GM19372 (cell line): ENCODE results near the gene SLC12A9.
"Not testable (repeated sequence)": the region's sequence is repeated elsewhere in the genome, so short reads cannot be mapped to it uniquely, and the experiment has no call there.

ENCODE experiments used
- ATAC-seq: cut with Tn5 transposase; IDR thresholded peaks from one replicate; pipeline ENCODE4 v1.9.1; 2021; ENCODE audit warnings: mild to moderate bottlenecking, low read depth, moderate library complexity; ENCODE audit not compliant: unreplicated experiment

Gene SLC12A9

DNA sequence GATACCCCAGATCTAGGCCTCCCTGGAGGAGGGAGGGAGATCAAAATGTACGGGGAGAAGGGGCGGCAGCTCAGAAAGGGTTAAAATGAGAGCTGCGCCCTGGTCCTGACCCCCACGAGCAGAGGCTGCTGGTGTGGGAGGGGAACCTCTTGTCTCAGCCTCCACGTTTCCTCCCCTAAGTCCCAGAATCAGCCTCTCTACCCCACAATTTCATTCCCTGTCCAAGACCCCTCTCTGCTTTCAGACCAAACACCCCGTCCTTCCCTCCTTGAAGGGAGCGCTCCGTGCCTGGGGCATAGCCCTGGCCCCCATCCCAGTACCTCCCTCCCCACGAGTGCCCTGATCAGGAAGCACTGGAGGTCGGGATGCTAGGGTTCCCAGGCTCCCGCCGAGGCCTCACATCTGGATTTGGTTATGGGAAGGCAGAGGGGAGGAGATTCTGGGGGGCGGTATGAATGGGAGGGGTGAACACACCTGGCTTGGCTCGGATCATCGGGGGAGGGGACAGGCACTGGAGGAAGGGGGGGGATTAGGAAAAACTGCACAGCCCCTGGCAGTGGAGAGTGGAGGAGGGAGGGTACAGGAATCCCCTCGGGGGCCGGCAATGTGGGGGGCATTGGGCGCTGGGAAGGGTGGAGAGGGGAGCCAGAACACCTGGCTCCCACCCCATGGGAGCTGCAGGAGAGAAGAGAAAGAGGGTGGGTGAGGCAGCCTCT, 27.9 kb upstream of the SLC12A9 start:
- no peak for ATAC-seq

DNA sequence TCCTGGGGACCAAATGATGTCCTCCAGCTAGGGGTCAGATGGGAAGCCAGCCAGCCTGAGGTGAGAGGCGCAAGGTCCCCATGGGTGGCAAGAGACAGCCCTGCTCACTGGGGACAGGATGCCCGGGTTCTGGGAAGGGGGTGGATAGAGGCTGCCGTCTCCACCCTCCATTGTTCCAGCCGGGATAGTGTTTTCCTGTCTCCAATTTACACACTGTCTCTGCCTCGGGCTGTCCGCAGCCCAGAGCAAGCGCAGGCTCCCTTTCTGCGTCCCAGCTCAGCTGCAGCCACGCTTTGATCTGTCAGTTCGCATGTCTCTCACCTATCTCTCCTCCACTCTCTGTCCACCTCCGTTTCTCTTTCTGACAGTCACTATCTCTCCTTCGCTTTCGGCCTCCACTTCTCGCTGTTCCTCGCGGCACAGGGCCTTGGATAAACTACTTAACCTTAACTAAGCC, 27.3 kb upstream of the SLC12A9 start:
- ATAC-seq: no peak

DNA sequence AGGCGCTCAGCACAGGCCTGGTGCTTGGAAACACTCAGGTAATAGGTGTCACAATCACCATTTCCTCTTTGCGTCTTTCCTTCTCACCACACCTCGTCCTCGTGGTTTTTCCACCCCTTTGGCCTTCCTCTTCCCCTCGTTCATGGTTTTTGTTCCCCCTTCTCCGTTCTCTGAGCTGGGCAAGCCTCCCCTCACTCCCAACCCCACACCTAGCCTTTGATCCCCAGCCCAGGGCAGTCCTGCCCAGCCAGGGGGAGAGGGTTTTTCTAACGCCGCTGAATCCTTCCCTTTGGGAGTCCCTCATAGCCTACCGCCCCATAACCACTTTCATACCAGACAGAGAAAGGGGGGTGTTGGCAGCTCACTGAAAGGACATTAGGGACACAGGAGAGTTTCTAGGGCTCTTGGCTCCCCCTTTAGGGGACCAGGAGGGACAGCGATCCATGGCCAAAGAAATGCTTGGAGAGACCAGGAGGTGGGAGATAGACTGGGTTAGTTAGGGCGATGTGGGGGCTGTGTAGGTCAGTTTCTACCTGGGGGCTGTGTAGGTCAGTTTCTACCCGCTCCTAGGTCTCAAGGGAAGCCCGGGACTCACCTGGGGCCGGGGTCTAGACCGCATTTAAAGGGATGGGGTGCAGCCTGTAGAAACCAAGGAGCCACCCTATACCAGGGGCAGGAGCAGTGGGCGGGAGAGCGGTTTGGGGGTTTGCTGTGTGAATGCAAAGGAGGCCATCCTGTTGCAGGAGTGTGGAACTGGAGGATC, 26.6 kb upstream of the SLC12A9 start:
- no peak for ATAC-seq

DNA sequence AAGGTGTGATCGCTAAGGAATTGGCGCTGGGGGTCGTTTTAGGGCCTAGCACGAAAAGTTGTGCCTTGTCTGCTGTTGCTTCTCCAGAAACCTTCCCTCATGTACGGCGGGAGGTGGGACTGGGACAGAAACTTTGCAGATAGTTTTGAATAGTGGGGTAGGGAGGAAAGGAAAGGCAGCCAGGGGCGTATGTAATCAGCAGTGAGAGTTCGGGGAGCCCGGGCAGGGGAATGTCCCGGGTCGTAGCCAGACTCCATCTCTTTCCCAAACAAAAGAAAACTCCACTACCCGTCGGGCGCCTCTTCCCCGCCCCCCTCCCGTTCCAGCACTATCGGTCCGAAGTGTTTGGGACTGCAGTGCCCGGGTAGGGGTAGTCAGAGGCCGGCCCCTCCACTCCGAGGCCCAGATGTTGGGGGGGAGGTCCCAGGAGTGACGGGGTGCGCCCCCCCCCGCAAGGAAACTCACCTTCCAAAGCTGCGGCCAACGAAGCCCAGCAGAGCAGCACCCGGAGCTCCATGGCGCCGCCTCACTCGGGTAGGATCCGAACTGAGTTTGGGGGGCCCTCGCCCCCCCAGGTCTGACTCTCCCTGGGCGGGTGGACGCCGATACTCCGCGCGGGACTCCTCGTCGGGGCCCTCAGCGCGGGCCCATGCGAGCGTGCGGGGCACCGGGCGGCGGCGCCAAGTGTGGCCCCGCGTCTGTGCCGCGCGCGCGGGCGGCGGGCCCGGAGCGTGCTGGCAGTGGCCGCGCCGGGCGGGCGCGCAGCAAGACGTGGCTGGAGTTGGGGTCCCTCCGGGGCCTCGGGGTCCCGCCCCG, 25.8 kb upstream of the SLC12A9 start:
- ATAC-seq: no peak

DNA sequence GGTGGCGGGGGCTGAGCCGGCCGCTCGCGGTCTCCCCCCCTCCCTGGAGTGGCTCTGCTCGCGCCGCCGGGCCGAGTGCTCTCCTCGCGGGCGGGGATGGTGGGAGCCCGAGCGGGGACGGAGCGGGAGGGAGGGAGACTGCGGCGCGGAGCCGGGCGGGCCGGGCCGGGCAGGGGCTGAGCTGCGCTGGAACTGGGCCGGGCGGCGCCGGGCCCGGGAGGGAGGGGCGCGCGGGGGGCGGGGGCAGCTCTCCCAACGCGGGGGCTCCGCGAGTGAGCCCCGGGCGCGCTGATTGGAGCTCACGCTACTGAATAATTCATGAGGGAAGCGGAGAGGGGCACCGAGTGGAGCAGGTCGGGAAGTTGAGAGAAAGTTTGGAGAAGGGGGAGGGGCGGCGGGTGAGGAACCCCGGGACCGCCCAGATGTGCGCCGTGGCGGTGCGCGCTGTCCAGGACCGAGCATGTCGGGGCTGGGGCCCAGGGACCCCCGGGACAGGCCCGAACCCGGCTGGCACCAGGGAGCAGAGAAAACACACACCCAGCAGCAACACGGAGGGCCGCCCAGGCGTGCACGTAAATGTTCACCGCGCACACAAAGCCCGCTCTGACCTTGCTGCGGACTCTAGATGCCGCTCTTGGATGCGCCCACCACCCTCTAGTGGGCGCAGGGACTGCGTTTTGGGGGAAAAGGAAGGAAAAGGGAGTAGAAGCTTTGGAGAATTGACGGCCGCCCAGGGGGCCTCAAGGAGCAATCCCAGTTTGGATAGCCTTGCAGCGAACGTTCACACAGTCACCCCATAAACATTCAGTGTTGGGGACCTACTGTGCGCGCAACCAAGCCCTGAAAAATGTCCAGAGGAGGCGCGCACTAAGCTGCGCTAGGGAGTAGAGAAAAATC, 24.9 kb upstream of the SLC12A9 start, which contains the start of gene EPHB4:
Gene EPHB4, minus strand, starts transcription at position 194 of the 897 bp plus-strand sequence. CDS start 493 bp downstream, outside the sequence.
- no peak for ATAC-seq

DNA sequence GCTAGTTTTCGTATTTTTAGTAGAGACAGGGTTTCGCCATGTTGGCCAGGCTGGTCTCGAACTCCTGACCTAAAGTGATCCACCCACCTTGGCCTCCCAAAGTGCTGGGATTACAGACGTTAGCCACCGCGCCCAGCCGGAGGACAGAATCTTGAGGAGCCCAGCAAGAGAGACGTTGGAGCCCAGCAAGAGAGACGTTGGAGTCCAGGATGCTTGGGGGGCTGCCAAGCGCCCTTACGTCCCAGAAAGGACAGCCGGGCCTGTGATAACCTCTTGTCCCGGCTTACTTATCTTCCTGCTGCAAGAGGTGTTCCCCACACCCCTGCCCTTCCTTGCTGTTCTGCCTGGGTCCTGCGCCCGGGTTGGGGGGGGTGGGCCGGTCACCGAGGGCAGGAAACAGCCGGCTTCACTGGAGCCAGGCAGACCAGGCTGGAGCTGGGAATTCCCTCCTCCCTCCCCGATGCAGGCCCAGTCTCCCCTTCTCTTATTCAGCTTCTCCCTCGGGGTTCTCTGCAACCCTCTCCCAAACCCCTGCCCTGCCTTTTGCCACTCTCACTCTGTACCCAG, 23.3 kb upstream of the SLC12A9 start:
- ATAC-seq: no peak

DNA sequence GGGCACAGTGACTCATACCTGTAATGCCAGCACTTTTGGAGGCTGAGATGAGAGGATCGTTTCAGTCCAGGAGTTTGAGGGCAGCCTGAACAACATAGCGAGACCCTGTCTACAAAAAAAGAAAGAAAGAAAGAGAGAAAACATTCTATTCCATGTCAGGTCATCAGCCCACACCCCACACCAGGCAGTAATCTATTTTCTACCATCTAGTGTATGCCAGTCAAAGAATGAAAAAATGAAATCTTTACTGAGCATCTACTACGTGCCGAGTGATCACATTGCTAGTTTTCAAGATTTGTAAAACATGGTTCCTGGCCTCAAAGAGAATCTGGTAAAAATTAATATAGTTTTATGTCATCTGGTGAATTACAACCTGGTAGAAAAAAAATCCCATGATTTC, 22.1 kb upstream of the SLC12A9 start:
- ATAC-seq: no peak

DNA sequence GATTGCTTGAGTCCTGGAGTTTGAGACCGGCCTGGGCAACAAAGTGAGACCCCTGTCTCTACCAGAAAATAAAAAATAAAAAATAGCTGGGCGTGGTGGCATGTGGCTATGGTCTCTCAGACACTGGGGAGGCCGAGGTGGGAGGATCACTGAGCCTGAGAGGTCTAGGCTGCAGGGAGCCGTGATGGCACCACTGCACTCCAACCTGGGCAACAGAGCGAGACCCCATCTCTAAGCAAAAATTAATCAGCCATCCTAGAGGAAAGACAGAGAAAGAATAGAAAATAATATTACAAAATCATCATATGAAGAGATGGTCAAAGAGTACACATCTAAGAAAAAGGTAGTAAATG, 20.3 kb upstream of the SLC12A9 start:
- no peak for ATAC-seq

DNA sequence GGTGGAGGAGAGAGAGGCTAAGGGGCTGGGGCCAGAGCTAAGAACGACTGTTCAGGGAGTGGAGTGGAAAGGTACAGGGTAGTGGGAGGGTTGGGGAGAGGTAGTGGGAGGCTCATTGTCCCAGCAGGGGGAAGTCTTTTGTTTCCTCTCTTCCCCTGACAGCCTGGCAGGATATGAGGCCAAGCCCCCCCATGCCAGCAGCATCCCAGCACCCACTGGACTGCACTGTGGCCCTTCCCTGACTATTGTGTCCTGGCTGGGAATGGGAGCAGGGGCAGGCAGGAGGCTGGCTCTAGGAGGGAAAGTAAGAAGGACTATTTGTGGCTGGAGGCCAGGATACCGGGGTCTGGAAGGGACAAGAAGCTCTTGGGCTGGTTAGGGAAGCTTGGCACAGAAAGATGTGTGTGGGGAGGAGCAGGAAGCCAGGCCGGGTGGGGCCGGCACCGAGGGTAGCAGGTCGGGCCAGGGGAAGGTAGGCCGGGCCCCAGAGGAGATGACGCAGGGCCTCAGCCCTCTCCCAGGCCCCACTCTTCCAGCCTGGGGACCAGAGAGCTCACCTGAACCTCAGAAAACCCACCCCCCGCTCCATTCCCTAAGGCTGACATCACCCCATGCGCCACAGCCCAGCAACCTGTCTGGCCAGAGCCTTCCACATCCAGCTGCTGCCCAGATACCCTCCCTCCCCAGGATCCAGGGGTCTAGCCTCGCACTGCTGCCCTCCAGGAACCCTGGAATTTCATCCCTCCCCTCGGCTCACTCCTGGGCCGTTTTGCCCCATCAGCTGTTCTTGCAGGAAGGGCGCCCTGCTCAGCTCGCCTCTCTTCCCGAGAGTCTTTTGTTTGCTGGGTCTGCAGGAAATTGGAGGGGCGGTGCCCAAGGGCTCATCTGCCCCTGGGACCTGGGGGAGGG, 16.4 kb upstream of the SLC12A9 start:
- ATAC-seq: no peak

DNA sequence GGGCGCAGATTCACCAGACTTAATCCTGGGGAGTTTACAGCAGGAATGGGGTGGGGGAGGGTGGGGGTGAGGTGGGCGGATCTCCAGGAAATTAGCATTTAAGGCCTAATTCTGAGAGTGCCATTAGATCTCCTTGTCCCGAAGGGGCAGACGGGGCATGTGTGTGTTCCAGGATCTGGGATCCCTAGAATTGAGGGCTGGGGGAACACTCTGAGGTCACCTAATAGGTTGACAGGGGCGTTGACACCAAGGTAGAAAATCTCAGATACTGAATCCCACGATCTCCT, 15.8 kb upstream of the SLC12A9 start:
- no peak for ATAC-seq

DNA sequence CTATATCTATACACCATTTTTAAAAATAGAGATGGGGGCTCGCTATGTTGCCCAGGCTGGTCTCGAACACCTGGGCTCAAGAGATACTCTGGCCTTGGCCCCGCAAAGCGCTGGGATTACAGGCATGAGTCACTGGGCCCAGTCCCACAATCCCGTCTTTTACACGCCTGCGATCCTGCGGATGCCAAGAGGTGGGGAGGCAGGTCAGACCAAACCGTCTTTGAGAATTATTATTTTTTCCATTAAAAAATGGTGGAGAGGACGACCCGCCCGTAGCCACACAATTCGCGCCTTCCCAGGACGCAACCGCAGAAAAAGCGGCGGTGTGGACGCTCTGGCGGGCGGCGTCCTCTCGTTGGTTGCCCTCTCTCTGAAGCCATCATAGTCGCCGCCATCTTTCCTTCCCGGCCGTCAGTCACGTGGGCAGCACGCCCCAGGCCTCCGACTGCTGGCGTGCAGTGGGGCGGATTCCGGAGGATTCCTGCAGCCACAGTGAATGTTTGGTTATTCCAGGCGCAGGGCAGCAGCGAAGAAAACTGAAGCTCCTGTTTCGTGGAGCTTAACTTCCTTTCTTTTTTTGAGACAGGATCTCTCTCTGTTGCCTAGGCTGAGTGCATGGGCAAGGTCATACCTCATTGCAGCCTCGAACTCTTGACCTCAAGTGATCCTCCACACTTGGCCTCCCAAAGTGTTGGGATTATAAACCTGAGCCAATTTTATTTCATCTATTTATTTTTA, 15.2 kb upstream of the SLC12A9 start:
- no peak for ATAC-seq

DNA sequence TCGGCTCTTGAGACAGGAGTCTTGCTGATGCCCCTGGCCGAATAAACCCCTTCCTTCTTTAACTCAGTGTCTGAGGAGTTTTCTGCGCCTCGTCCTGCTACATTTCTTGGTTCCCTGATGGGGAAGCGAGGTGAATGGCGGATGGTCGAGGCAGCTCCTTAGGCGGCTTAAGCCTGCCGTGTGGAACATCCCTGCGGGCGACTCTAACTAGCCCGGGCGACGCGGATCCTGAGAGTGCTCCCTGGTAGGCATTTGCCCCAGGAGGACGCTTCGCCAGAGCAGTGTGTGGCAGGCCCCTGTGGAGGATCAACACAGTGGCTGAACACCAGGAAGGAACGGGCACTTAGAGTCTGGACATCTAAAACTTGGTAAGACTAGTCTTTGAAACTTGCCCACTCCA, 13.2 kb upstream of the SLC12A9 start:
- ATAC-seq: no peak

DNA sequence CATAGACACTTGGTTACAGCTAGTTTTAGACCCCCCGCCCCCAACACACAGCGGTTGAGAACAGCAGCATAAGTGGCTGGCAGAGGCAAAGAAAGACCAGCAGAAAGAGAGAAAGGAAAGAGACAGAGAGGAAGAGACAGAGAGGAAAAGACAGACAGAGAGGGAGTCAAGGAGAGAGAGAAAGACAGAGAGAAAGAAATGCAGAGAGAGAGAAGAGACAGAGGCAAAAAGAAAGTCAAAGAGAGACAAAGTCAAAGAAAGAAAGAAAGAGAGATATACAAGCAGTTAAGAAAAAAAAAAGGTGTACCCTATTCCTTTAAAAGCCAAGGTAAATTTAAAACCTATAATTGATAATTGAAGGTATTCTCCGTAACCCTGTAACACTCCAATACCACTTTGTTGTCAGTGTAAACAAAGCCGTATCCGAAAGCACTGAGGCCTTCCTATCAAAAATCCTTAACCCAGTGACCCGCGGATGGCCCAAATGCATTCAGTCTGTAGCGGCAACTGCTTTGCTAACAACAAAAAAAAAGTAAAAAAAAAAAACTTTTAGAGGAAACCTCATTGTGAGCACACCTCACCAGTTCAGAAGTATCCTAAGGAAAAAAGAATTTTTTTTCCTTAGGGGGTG, 11.9 kb upstream of the SLC12A9 start:
- ATAC-seq: no peak

DNA sequence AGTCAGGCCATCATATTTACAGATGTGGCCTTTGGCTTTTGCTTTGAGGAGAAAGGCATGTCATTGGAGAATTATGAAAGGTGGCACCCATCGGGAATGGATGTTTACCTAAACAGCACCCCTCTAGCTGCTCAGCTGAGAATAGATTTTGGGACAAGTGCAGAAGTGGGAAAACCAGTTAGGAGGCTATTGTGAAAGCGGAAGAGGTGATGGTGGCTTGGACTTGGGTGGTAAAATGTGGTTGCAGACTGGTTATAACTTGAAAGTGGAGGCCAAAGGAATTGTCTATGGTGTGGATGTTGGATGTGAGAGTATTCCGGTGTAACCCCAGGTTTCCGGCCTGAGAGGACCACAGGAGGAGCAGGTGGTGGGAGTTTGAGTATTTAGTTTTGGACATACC, 5.2 kb upstream of the SLC12A9 start:
- ATAC-seq: no peak

DNA sequence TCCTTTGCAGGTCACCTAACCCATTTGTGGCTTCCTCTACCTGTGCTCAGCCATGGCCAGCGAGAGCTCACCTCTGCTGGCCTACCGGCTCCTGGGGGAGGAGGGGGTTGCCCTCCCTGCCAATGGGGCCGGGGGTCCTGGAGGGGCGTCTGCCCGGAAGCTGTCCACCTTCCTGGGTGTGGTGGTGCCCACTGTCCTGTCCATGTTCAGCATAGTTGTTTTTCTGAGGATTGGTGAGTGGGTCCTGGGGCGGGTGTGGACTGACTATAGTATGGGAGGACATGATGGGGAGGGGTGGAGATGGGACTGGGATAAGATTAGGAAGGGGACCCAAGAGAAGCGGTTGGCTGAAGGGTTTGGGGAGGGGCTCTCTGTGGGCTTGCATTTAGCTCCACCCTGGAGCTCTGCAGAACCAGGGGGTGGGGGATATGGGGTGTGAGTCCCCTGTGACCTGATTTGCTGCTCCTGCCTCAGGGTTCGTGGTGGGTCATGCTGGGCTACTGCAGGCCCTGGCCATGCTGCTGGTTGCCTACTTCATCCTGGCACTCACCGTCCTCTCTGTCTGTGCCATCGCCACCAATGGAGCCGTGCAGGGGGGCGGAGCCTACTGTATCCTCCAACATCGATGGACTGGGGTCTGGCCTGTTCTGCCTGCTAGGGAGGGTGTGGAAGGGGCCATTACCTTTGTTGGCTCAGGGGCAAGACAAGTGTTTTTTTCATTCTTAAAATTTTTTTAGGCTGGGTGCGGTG, 1.8 kb downstream of the SLC12A9 start:
- no peak for ATAC-seq

DNA sequence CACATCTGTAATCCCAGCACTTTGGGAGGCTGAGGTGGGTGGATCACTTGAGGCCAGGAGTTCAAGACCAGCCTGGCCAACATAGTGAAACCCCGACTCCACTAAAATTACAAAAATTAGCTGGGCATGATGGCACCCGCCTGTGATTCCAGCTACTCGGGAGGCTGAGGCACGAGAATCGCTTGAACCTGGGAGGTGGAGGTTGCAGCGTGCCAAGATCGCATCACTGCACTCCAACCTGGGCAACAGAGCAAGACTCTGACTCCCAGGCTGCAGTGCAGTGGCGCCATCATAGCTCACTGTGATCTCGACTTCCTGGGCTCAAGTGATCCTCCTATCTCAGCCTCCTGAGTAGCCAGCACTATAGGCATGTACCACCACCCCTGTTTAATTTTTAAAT, 2.4 kb downstream of the SLC12A9 start:
- not testable (repeated sequence) for ATAC-seq

DNA sequence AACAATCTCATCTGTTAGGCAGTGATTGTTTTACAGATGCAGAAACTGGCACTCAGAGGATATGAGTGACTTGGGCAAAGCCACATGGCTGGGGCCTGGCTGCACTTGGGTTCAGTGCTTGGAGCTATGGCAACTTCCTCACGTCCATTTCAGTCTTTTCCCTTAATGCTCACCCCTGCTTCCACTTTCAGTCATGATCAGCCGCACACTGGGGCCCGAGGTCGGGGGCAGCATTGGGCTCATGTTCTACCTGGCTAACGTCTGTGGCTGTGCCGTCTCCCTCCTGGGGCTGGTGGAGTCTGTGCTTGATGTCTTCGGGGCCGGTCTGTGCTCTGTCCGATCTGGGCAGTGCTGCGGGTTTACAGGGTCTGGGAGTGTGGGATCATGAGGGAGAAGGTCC, 3.0 kb downstream of the SLC12A9 start:
- ATAC-seq: no peak
